ENCODE measurements around the gene PLXNA4. TPM values are rescaled to one million over a fixed set of nuclear protein-coding genes. Genes with fewer than 3 reads are reported as not detected.

PLXNA4 gene
- total RNA-seq, 2 experiments from 2014 or later, result 0.75 to 0.85 TPM

- no peak overlapping the region for H3K4me3 ChIP-seq (ENCODE audit: low read length)
- CTCF ChIA-PET, result no interaction called here
- ATAC-seq (ENCODE audit: poor library complexity) (no peak), DNase-seq (no peak)
- no peaks in the 10 kb centered on the region for H3K9me3 ChIP-seq (ENCODE audit: control insufficient read depth in 1 of 2, insufficient read depth in 1 of 2, low read length in 2 of 2)
- H3K4me3 Mint-ChIP-seq, result no peak overlapping the region
- no peaks in the 10 kb centered on the region for H3K36me3 ChIP-seq (ENCODE audit: insufficient read depth, low read length)
- POLR2A ChIA-PET, result no interaction called here
- H3K4me1 Mint-ChIP-seq (ENCODE audit: low read depth), result no peaks in the 10 kb centered on the region
- H3K27me3 ChIP-seq (ENCODE audit: control insufficient read depth in 1 of 2, insufficient read depth in 2 of 2, low read length in 2 of 2), result peaks cover 0 to 2% of the 10 kb centered on the region in 2 experiments
- no peak overlapping the region for H3K27ac Mint-ChIP-seq
- H3K36me3 Mint-ChIP-seq (ENCODE audit: low read depth), result no peaks in the 10 kb centered on the region
- no peaks in the 10 kb centered on the region for H3K27me3 Mint-ChIP-seq
- TF ChIP-seq CTCF (IDR thresholded peaks at IDR 0.05), result no peak
- intact Hi-C loops (cut with DNase I, micrococcal nuclease), result no loop called here
- no peaks in the 10 kb centered on the region for H3K9me3 Mint-ChIP-seq
- no peak overlapping the region for H3K27ac ChIP-seq (ENCODE audit: low read depth in 1 of 2, low read length in 2 of 2)
- H3K4me1 ChIP-seq (ENCODE audit: insufficient read depth, low read length), result no peaks in the 10 kb centered on the region
Observed at GRCh38 chr7:132526111-132526740, 50.0 kb downstream of the PLXNA4 start.

DNA sequence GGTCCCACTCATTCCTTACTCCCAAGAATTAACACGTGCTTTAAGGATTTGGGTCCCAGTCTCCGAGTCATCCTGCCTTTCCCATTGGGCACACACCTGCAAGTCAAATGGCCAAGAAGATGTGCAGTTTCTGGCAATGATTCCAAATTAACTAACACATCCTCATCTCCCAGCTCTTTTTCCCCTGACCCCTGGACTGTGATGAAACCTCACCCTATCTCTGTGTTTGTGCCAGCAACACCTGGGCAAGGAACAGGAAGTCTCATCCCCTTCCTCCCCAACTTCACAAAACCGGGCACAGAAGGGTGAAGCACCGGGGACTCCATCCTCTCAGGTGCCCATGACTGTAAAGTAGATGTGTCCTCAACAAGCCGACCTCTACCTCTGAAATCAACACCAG is 54.8 kb downstream of the PLXNA4 start:
- intact Hi-C loops (cut with DNase I, micrococcal nuclease), result no loop called here
- H3K9me3 ChIP-seq (ENCODE audit: control insufficient read depth in 1 of 2, insufficient read depth in 1 of 2, low read length in 2 of 2), result no peaks in the 10 kb centered on the region
- no peak overlapping the region for H3K4me3 ChIP-seq (ENCODE audit: low read length)
- POLR2A ChIA-PET, result no interaction called here
- Mint-ChIP-seq H3K36me3 (ENCODE audit: low read depth) (no peaks in the 10 kb centered on the region), H3K27me3 (no peaks in the 10 kb centered on the region), H3K27ac (no peak overlapping the region), H3K4me3 (no peak overlapping the region), H3K9me3 (no peaks in the 10 kb centered on the region), H3K4me1 (ENCODE audit: low read depth) (no peaks in the 10 kb centered on the region)
- H3K36me3 ChIP-seq (ENCODE audit: insufficient read depth, low read length), result no peaks in the 10 kb centered on the region
- ATAC-seq (ENCODE audit: poor library complexity) (no peak), DNase-seq (no peak)
- TF ChIP-seq CTCF (IDR thresholded peaks at IDR 0.05), result no peak
- CTCF ChIA-PET, result no interaction called here
- no peak overlapping the region for H3K27ac ChIP-seq (ENCODE audit: low read depth in 1 of 2, low read length in 2 of 2)
- H3K27me3 ChIP-seq (ENCODE audit: control insufficient read depth in 1 of 2, insufficient read depth in 2 of 2, low read length in 2 of 2), result no peaks in the 10 kb centered on the region
- no peaks in the 10 kb centered on the region for H3K4me1 ChIP-seq (ENCODE audit: insufficient read depth, low read length)

DNA sequence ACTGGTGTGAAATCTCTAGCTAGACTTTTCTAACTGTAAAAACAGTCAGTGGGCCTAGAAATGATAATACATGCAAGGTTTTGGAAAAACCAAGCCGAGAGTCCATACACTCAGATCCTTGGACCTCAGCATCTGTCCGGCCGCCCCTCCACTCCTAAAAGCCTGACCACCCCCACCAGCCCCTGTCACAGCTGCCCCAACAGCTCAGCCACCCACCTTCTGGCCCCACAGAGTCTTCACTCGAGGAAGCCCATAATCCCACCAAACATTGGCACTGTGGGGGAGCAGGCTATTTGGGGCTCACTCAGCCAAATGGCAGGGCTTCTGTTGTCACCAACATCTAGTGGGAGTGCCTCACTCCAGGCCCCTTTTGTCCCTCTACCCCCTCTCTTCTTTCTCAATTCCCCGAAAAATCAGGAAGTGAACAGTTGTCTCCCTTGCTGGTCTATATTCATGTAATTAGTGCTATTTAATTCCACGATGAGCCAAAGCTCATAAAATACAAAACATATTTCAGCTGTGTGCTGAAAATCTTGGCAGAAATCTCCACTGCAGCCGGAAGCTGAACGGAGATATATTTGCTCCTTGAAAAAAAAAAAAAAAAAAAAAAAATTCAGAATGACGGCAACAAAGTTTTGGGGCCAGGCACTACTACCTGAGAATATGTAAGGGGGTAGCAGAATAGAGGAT is 55.5 kb downstream of the PLXNA4 start:
- H3K27ac Mint-ChIP-seq, result no peak overlapping the region
- H3K4me3 Mint-ChIP-seq, result no peak overlapping the region
- POLR2A ChIA-PET, result no interaction called here
- H3K27me3 ChIP-seq (ENCODE audit: control insufficient read depth in 1 of 2, insufficient read depth in 2 of 2, low read length in 2 of 2), result no peaks in the 10 kb centered on the region
- intact Hi-C loops (cut with DNase I, micrococcal nuclease), result no loop called here
- CTCF ChIA-PET, result no interaction called here
- DNase-seq (no peak), ATAC-seq (ENCODE audit: poor library complexity) (no peak)
- no peak overlapping the region for H3K27ac ChIP-seq (ENCODE audit: low read depth in 1 of 2, low read length in 2 of 2)
- no peaks in the 10 kb centered on the region for H3K36me3 Mint-ChIP-seq (ENCODE audit: low read depth)
- H3K4me1 ChIP-seq (ENCODE audit: insufficient read depth, low read length), result no peaks in the 10 kb centered on the region
- no peaks in the 10 kb centered on the region for H3K9me3 Mint-ChIP-seq
- no peak for TF ChIP-seq CTCF (IDR thresholded peaks at IDR 0.05)
- H3K27me3 Mint-ChIP-seq, result no peaks in the 10 kb centered on the region
- no peaks in the 10 kb centered on the region for H3K9me3 ChIP-seq (ENCODE audit: control insufficient read depth in 1 of 2, insufficient read depth in 1 of 2, low read length in 2 of 2)
- H3K4me3 ChIP-seq (ENCODE audit: low read length), result no peak overlapping the region
- H3K4me1 Mint-ChIP-seq (ENCODE audit: low read depth), result no peaks in the 10 kb centered on the region
- no peaks in the 10 kb centered on the region for H3K36me3 ChIP-seq (ENCODE audit: insufficient read depth, low read length)

All from CD4-positive, alpha-beta T cell (primary cell).